H9 (cell line): ENCODE measurements around the gene GPC6. TPM values are rescaled to one million over a fixed set of nuclear protein-coding genes. Genes with fewer than 3 reads are reported as not detected.
A peak's percentile ranks its signal among the peaks of the same experiment; 100 is the strongest.

ENCODE experiments used
- DNase-seq: peaks from one replicate; pipeline ENCODE4 v3.0.0-alpha.2; 2017
- H2AFZ ChIP-seq: one replicate; pipeline ENCODE4 v1.6.1; 2013; ENCODE audit warnings: mild to moderate bottlenecking, low read length, control low read depth, moderate library complexity
- H2AK5ac ChIP-seq: 2 replicates; pipeline ENCODE4 v1.6.1; 2013; ENCODE audit warnings: low read length, control low read depth, mixed read lengths; ENCODE audit not compliant: insufficient read length
- H2BK120ac ChIP-seq: one replicate; pipeline ENCODE4 v1.6.1; 2013; ENCODE audit warnings: low read depth, mild to moderate bottlenecking, low read length, control low read depth, inconsistent platforms; ENCODE audit not compliant: poor library complexity, severe bottlenecking
- H2BK12ac ChIP-seq: 2 replicates; pipeline ENCODE4 v1.6.1; 2013; ENCODE audit warnings: low read length, control low read depth, mixed read lengths, low read depth; ENCODE audit not compliant: insufficient read length
- H2BK15ac ChIP-seq: 2 replicates; pipeline ENCODE4 v1.6.1; 2013; ENCODE audit warnings: low read depth, low read length, control low read depth
- H2BK20ac ChIP-seq: one replicate; pipeline ENCODE4 v1.6.1; 2013; ENCODE audit warnings: low read depth, mild to moderate bottlenecking, low read length, control low read depth, inconsistent platforms; ENCODE audit not compliant: poor library complexity, severe bottlenecking
- H2BK5ac ChIP-seq: 2 replicates; pipeline ENCODE4 v1.6.1; 2013; ENCODE audit warnings: low read length, control low read depth, mixed read lengths; ENCODE audit not compliant: insufficient read length
- H3K14ac ChIP-seq: 2 replicates; pipeline ENCODE4 v1.6.1; 2013; ENCODE audit warnings: low read length, control low read depth; ENCODE audit not compliant: insufficient read depth
- H3K18ac ChIP-seq: 2 replicates; pipeline ENCODE4 v1.6.1; 2013; ENCODE audit warnings: low read depth, mild to moderate bottlenecking, mixed read lengths, low read length, control low read depth; ENCODE audit not compliant: insufficient read length
- H3K23ac ChIP-seq: 2 replicates; pipeline ENCODE4 v1.6.1; 2013; ENCODE audit warnings: low read length, control low read depth, mixed read lengths, low read depth; ENCODE audit not compliant: insufficient read length
- H3K23me2 ChIP-seq: 2 replicates; pipeline ENCODE4 v1.6.1; 2013; ENCODE audit warnings: low read depth, mild to moderate bottlenecking, mixed read lengths, low read length, control low read depth; ENCODE audit not compliant: insufficient read length, poor library complexity, severe bottlenecking
- H3K27ac ChIP-seq: 2 replicates; pipeline ENCODE4 v1.5.1; 2013; ENCODE audit warnings: low read length, control low read depth, mixed read lengths, low read depth; ENCODE audit not compliant: insufficient read length
- H3K27me3 ChIP-seq: 2 replicates; pipeline ENCODE4 v1.6.1; 2013; ENCODE audit warnings: low read length, control low read depth, inconsistent platforms; ENCODE audit not compliant: insufficient read depth
- H3K4ac ChIP-seq: 2 replicates; pipeline ENCODE4 v1.6.1; 2013; ENCODE audit warnings: low read depth, mild to moderate bottlenecking, control low read depth, inconsistent platforms, low read length, moderate library complexity
- H3K4me1 ChIP-seq: 2 replicates; pipeline ENCODE4 v1.6.1; 2013; ENCODE audit warnings: low read length, control low read depth, inconsistent platforms; ENCODE audit not compliant: insufficient read depth
- H3K4me2 ChIP-seq: 2 replicates; pipeline ENCODE4 v1.6.1; 2013; ENCODE audit warnings: low read length, control low read depth, mixed read lengths; ENCODE audit not compliant: insufficient read length, insufficient read depth
- H3K56ac ChIP-seq: 2 replicates; pipeline ENCODE4 v1.6.1; 2013; ENCODE audit warnings: low read depth, mild to moderate bottlenecking, mixed read lengths, low read length, control low read depth; ENCODE audit not compliant: insufficient read length
- H3K79me1 ChIP-seq: 2 replicates; pipeline ENCODE4 v1.6.1; 2013; ENCODE audit warnings: low read depth, mild to moderate bottlenecking, moderate library complexity, low read length, control low read depth, inconsistent platforms; ENCODE audit not compliant: insufficient read depth, poor library complexity, severe bottlenecking
- H3K79me2 ChIP-seq: 2 replicates; pipeline ENCODE4 v1.6.1; 2013; ENCODE audit warnings: low read length, control low read depth, inconsistent platforms; ENCODE audit not compliant: insufficient read depth
- H3K9ac ChIP-seq: 2 replicates; pipeline ENCODE4 v1.6.1; 2013; ENCODE audit warnings: low read length, control low read depth, mixed read lengths; ENCODE audit not compliant: insufficient read length; ENCODE audit errors: extremely low read depth
- H3K9me3 ChIP-seq: one replicate; pipeline ENCODE4 v1.6.1; 2013; ENCODE audit warnings: low read depth, low read length, inconsistent platforms; ENCODE audit not compliant: control insufficient read depth
- H3T11ph ChIP-seq: one replicate; pipeline ENCODE4 v1.6.1; 2013; ENCODE audit warnings: mild to moderate bottlenecking, low read length, control low read depth, inconsistent platforms
- H4K20me1 ChIP-seq: one replicate; pipeline ENCODE4 v1.6.1; 2013; ENCODE audit not compliant: control insufficient read depth, insufficient read length, insufficient read depth
- H4K5ac ChIP-seq: 2 replicates; pipeline ENCODE4 v1.6.1; 2013; ENCODE audit warnings: low read depth, mild to moderate bottlenecking, mixed read lengths, low read length, control low read depth; ENCODE audit not compliant: insufficient read length
- H4K8ac ChIP-seq: replicated peaks from 2 replicates; pipeline ENCODE4 v1.6.1; 2013; ENCODE audit warnings: low read length, control low read depth, mixed read lengths, low read depth; ENCODE audit not compliant: insufficient read length
- H4K91ac ChIP-seq: 2 replicates; pipeline ENCODE4 v1.6.1; 2013; ENCODE audit warnings: low read depth, mild to moderate bottlenecking, moderate library complexity, mixed read lengths, low read length, control low read depth; ENCODE audit not compliant: insufficient read length
- H3K27ac Mint-ChIP-seq, 3 experiments: 2 replicates in 2 of 3; 3 replicates in 1 of 3; pipeline ENCODE4 v1.8.0; 2020 to 2021; ENCODE audit warnings: mixed read lengths in 3 of 3, mild to moderate bottlenecking in 1 of 3, moderate library complexity in 1 of 3
- H3K27me3 Mint-ChIP-seq: 2 replicates; pipeline ENCODE4 v1.8.0; 2021; ENCODE audit warnings: low read depth, mild to moderate bottlenecking, moderate library complexity, mixed read lengths
- H3K36me3 Mint-ChIP-seq, 3 experiments: 2 replicates in 2 of 3; 3 replicates in 1 of 3; pipeline ENCODE4 v1.8.0; 2020 to 2021; ENCODE audit warnings: low read depth in 3 of 3, mixed read lengths in 3 of 3; ENCODE audit not compliant: insufficient read depth in 1 of 3
- H3K4me1 Mint-ChIP-seq, 2 experiments: 2 replicates each; pipeline ENCODE4 v1.8.0; 2020; ENCODE audit warnings: mixed read lengths in 2 of 2
- H3K4me3 Mint-ChIP-seq, 2 experiments: 2 replicates in 1 of 2; 3 replicates in 1 of 2; pipeline ENCODE4 v1.8.0; 2020 to 2021; ENCODE audit warnings: mild to moderate bottlenecking in 2 of 2, mixed read lengths in 2 of 2, moderate library complexity in 1 of 2
- H3K9me3 Mint-ChIP-seq, 2 experiments: 2 replicates in 1 of 2; 3 replicates in 1 of 2; pipeline ENCODE4 v1.8.0; 2020; ENCODE audit warnings: mild to moderate bottlenecking in 2 of 2, mixed read lengths in 2 of 2, moderate library complexity in 1 of 2
- CTCF ChIP-seq: fragments of 200-600 bp; sonication (generic); conservative IDR thresholded peaks from 3 replicates; pipeline ENCODE4 v1.8.0; 2021; ENCODE audit warnings: antibody characterized with exemption, mild to moderate bottlenecking
- WGBS: extraction: QIAGEN DNeasy Blood & Tissue Kit; methylation state at CpG from one replicate; pipeline ENCODE4 v1.1.7; 2013; ENCODE audit warnings: missing lambda C conversion rate, low lambda C conversion rate, mixed read lengths; ENCODE audit not compliant: insufficient read length; ENCODE audit errors: extremely low coverage; 5-methylcytosine and 5-hydroxymethylcytosine counted together
- total RNA-seq: library from RNA; stranded (reverse); gene quantifications from 2 replicates; pipeline ENCODE4 v1.2.1, GENCODE V29; 2021

The GPC6 gene
- total RNA-seq, 1 experiment from 2014 or later: 15.6 TPM

GRCh38 chr13:93522501-93522900 is 295.9 kb downstream of the GPC6 start:
- H3K18ac ChIP-seq: no peak overlapping the region
- no peak overlapping the region for H4K8ac ChIP-seq
- no peaks in the 10 kb centered on the region for H3K36me3 Mint-ChIP-seq
- no peak overlapping the region for H4K5ac ChIP-seq
- H2BK5ac ChIP-seq: no peak overlapping the region
- peaks cover 57 to 58% of the 10 kb centered on the region in 2 experiments for H3K4me1 Mint-ChIP-seq
- no peak overlapping the region for H3K4me2 ChIP-seq
- no peak overlapping the region for H3K56ac ChIP-seq
- no peak overlapping the region for H2BK12ac ChIP-seq
- no peak for DNase-seq
- H2BK20ac ChIP-seq: no peak overlapping the region
- no peaks in the 10 kb centered on the region for H3K27me3 Mint-ChIP-seq
- H2BK120ac ChIP-seq: no peak overlapping the region
- H3K23me2 ChIP-seq: no peaks in the 10 kb centered on the region
- no CpG with 5 or more reads among the region's 3 CpGs for WGBS
- no peak overlapping the region for H3K27ac ChIP-seq
- H3T11ph ChIP-seq: no peak overlapping the region
- no peak overlapping the region for H2BK15ac ChIP-seq
- H3K4me1 ChIP-seq: peaks cover 9% of the 10 kb centered on the region; the same call in 1 of the 2 replicates
- peak overlapping the region; percentile 2 to 58 (median 3); a peak in 2 of 7 replicates for H3K27ac Mint-ChIP-seq
- no peak overlapping the region for H3K4me3 Mint-ChIP-seq
- no peaks in the 10 kb centered on the region for H3K27me3 ChIP-seq
- no peak overlapping the region for H2AFZ ChIP-seq
- no peaks in the 10 kb centered on the region for H3K79me1 ChIP-seq
- no peaks in the 10 kb centered on the region for H3K9me3 Mint-ChIP-seq
- no peak overlapping the region for H2AK5ac ChIP-seq
- H4K91ac ChIP-seq: no peak overlapping the region
- H3K9me3 ChIP-seq: no peaks in the 10 kb centered on the region
- no peak for TF ChIP-seq CTCF
- no peaks in the 10 kb centered on the region for H3K79me2 ChIP-seq
- H3K9ac ChIP-seq: no peak overlapping the region
- H3K4ac ChIP-seq: no peak overlapping the region
- H3K23ac ChIP-seq: no peak overlapping the region
- H4K20me1 ChIP-seq: no peaks in the 10 kb centered on the region
- no peak overlapping the region for H3K14ac ChIP-seq
